WERI-Rb-1 (cell line): ENCODE results near the gene NELL2.

Experiments used
- DNase-seq: peaks from one replicate; pipeline ENCODE4 v3.0.0-alpha.2; 2020
- H3K27ac ChIP-seq: fragments of 250-450 bp; sonication (Bioruptor Pico); 2 replicates; pipeline ENCODE4 v1.5.1; 2020; ENCODE audit warnings: mild to moderate bottlenecking, moderate library complexity
- H3K27me3 ChIP-seq: fragments of 250-450 bp; sonication (Bioruptor Pico); 2 replicates; pipeline ENCODE4 v1.5.1; 2021; ENCODE audit warnings: mild to moderate bottlenecking, low read depth, moderate library complexity; ENCODE audit not compliant: insufficient read depth, severe bottlenecking
- H3K36me3 ChIP-seq: fragments of 250-450 bp; sonication (Bioruptor Pico); 2 replicates; pipeline ENCODE4 v1.5.1; 2020; ENCODE audit warnings: mild to moderate bottlenecking, moderate library complexity
- H3K4me3 ChIP-seq: 2 replicates; pipeline ENCODE4 v1.5.1; 2011; ENCODE audit warnings: low read depth, mild to moderate bottlenecking, control low read depth, low read length
- H3K9me3 ChIP-seq: fragments of 250-450 bp; sonication (Bioruptor Pico); 2 replicates; pipeline ENCODE4 v1.5.1; 2021; ENCODE audit warnings: mild to moderate bottlenecking, moderate library complexity; ENCODE audit not compliant: severe bottlenecking
- TF ChIP-seq, protein P1 (sequence below): IDR thresholded peaks from 2 replicates; pipeline ENCODE4 v1.5.1; 2011; ENCODE audit warnings: low read depth, mild to moderate bottlenecking, control low read depth, inconsistent platforms, low read length

NELL2 gene

DNA sequence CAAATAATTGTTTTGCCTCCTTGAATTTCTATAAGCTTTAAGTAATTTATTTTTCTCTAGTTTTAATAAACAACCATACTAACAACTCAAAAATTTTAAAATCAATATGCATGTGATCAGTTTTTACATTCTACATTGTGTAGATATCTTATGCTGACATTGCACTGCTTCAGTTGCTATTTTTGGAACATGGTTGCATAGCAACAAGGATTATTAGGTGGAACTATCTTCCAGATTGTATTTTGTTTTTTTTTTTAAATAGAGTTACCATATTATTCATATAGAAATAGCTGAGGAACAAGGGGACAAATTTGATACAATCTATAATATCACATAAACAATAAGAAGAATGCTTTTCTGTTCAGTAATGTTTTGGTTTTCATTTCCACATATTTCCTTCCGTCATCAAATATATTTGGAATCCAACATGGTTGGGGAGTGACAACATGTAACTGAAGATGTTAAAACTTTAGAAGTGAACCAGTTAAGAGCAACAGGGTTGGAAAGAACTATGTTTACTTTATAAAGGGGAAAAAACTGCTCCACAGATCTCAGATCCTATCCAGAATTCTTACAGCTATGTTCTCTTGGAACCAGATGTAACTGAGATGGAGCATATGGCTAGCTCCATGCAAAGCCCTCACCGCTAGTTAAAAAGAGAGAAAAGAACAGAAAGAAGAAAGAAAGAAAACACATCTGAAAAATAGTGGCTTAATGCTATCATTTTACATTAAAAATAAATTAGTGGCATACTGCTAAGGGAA, 235.5 kb downstream of the NELL2 start:
- Histone ChIP-seq H3K4me3 (no peak overlapping the region), H3K27ac (no peak overlapping the region), H3K27me3 (no peaks in the 10 kb centered on the region), H3K9me3 (no peaks in the 10 kb centered on the region), H3K36me3 (no peaks in the 10 kb centered on the region)
- TF ChIP-seq, protein P1, sequence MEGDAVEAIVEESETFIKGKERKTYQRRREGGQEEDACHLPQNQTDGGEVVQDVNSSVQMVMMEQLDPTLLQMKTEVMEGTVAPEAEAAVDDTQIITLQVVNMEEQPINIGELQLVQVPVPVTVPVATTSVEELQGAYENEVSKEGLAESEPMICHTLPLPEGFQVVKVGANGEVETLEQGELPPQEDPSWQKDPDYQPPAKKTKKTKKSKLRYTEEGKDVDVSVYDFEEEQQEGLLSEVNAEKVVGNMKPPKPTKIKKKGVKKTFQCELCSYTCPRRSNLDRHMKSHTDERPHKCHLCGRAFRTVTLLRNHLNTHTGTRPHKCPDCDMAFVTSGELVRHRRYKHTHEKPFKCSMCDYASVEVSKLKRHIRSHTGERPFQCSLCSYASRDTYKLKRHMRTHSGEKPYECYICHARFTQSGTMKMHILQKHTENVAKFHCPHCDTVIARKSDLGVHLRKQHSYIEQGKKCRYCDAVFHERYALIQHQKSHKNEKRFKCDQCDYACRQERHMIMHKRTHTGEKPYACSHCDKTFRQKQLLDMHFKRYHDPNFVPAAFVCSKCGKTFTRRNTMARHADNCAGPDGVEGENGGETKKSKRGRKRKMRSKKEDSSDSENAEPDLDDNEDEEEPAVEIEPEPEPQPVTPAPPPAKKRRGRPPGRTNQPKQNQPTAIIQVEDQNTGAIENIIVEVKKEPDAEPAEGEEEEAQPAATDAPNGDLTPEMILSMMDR, result no peak
- no peak for DNase-seq

DNA sequence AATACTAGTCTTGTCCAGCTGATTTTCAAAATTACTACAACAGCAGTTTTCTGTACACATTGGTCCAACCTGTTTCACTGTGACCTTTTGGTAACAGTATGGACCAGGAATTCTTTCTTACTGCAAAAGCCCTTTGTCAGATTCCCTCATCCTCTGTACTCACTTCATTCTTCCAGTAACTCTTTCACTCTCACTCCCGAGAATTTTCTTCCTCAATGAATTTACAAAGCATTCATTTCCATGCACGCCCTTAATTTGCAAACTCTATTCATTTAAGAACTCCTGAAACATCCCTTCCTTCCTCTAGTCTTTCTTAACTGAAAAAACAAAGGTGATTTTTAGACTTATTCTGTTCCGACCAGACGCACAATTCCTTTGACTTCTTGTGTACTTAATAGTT, 238.2 kb downstream of the NELL2 start:
- Histone ChIP-seq H3K36me3 (no peaks in the 10 kb centered on the region), H3K27me3 (no peaks in the 10 kb centered on the region), H3K4me3 (no peak overlapping the region), H3K27ac (no peak overlapping the region), H3K9me3 (no peaks in the 10 kb centered on the region)
- TF ChIP-seq, protein P1, result no peak
- DNase-seq, result no peak

DNA sequence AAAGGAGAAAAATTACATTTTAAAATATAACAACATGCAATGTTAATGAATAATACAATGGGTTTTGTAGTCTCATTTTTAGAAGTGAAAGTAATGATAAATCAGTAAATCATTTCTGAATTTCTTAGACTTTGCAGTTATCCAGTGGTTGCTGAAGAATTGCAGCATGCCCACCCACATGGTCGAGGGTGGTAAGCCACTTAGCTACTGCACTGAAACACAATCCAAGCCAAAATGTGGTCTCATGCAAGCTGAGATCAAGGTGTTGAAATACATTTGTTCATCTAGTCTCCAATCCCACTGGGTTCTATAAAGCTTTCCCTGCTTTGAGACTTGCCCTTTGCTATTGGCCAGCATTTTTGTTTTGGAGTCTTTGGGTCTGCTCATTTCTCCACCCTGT, 247.9 kb downstream of the NELL2 start:
- no peaks in the 10 kb centered on the region for H3K9me3 ChIP-seq
- no peak overlapping the region for H3K4me3 ChIP-seq
- TF ChIP-seq, protein P1, result no peak
- no peak overlapping the region for H3K27ac ChIP-seq
- H3K27me3 ChIP-seq, result no peaks in the 10 kb centered on the region
- H3K36me3 ChIP-seq, result no peaks in the 10 kb centered on the region
- no peak for DNase-seq

DNA sequence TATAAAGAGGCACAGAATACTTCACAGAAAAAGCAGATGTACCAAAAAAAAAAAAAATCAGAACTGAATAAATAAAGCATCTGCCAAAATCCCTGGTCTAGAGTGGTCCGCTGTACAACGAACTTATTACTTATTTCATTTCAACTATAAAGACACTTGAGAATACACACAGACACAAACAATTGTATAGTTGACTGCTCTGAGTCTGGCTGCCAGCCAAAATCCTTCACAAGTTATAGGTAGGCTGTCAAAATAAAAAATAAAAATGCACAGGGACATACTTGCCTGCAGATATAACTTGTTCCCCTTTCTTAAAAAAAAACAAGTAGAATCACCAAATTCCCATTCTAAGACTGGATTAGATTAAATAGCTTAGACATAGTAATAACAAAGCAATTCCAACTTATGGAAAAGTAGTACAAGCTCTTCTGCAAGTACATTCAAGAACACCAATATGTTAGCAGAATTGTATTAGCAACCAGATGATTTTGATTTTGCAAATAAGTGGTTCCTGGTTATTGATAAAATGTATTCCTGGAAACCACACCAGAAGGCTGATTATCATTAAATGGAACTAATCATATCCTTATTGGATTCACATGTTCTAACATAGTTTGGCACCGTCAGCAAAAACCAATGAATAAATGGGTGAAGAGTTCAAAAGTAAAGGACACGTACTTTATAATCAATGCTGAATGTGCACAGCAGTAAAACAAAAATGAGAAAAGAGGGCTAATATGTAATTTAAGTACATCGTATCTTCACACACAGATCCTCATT, 248.5 kb downstream of the NELL2 start:
- Histone ChIP-seq H3K27ac (no peak overlapping the region), H3K4me3 (no peak overlapping the region), H3K9me3 (no peaks in the 10 kb centered on the region), H3K36me3 (no peaks in the 10 kb centered on the region), H3K27me3 (no peaks in the 10 kb centered on the region)
- no peak for DNase-seq
- TF ChIP-seq, protein P1, result no peak

DNA sequence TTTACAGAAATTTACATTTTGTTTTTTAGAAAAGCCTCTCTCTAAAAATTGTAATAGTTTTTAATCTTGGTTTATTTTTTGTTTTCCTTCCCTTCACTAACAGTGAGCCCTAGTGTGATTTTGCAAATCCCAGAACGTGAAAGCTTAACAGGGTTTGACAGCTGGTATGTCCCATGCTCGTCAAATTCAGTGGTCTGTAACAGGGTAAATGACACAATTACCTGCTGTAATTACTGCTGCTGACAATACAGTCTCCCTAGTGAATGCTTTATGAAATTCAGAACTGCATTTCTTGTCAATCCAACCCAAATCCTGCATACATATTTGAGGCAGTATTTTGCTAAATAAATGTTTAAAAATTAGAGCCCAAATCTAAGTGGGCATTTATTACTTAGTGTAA, 249.2 kb downstream of the NELL2 start:
- no peak overlapping the region for H3K4me3 ChIP-seq
- H3K9me3 ChIP-seq, result no peaks in the 10 kb centered on the region
- no peak overlapping the region for H3K27ac ChIP-seq
- no peaks in the 10 kb centered on the region for H3K36me3 ChIP-seq
- no peak for DNase-seq
- no peaks in the 10 kb centered on the region for H3K27me3 ChIP-seq
- TF ChIP-seq, protein P1, result no peak
